ENCODE measurements around the gene PMS2. TPM values are rescaled to one million over a fixed set of nuclear protein-coding genes. Genes with fewer than 3 reads are reported as not detected.
"Not testable (repeated sequence)": the region's sequence is repeated elsewhere in the genome, so short reads cannot be mapped to it uniquely, and the experiment has no call there.

PMS2 gene
- total RNA-seq, 1 donor from 2014 or later: 20.3 TPM

DNA sequence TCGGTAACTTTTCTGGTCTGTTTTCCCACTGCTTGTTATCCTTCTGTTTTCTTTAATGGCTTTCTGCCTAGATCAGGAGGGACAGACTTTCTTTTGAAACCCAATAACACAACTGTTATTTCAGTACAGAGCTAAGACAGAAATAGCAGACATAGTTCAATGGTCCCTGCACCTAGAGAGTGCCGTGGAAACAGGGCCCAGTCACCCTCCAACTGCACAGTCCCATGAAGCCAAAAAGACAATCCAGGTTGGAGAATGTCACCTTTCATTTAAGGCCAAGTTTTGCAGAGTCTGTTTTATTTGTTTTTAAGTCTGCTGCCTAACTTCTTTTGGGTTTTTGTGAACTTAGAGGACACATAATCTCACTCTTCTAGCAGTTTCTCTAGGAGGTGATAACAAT is 2.7 kb upstream of the PMS2 start:
- Mint-ChIP-seq H3K9me3 (no peaks in the 10 kb centered on the region), H3K4me3 (peak overlapping the region; percentile 87), H3K27ac (ENCODE audit: unreplicated experiment) (no peak overlapping the region), H3K27me3 (ENCODE audit: low read depth) (no peaks in the 10 kb centered on the region), H3K36me3 (ENCODE audit: low read depth) (peaks cover 7% of the 10 kb centered on the region), H3K4me1 (peaks cover 21% of the 10 kb centered on the region)
- no peak for DNase-seq (ENCODE audit: low read depth, low spot score)
- TF ChIP-seq, protein P1, sequence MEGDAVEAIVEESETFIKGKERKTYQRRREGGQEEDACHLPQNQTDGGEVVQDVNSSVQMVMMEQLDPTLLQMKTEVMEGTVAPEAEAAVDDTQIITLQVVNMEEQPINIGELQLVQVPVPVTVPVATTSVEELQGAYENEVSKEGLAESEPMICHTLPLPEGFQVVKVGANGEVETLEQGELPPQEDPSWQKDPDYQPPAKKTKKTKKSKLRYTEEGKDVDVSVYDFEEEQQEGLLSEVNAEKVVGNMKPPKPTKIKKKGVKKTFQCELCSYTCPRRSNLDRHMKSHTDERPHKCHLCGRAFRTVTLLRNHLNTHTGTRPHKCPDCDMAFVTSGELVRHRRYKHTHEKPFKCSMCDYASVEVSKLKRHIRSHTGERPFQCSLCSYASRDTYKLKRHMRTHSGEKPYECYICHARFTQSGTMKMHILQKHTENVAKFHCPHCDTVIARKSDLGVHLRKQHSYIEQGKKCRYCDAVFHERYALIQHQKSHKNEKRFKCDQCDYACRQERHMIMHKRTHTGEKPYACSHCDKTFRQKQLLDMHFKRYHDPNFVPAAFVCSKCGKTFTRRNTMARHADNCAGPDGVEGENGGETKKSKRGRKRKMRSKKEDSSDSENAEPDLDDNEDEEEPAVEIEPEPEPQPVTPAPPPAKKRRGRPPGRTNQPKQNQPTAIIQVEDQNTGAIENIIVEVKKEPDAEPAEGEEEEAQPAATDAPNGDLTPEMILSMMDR (conservative IDR thresholded peaks at IDR 0.05): no peak

DNA sequence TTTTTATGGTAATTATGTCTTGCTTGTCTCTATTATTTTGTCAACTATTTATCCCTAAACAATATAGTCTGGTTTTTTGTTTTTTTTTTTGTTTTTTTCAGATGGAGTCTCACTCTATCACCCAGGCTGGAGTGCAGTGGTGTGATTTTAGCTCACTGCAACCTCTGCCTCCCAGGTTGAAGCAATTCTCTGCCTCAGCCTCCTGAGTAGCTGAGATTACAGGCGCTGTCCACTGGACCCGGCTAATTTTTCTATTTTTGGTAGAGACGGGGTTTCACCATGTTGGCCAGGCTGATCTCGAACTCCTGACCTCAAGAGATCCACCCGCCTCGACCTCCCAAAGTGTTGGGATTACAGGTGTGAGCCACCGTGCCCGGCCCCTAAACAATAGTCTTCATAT is 1.5 kb upstream of the PMS2 start:
- H3K27ac Mint-ChIP-seq (ENCODE audit: unreplicated experiment); H3K36me3 Mint-ChIP-seq (ENCODE audit: low read depth); H3K9me3 Mint-ChIP-seq; H3K27me3 Mint-ChIP-seq (ENCODE audit: low read depth); DNase-seq (ENCODE audit: low read depth, low spot score): not testable (repeated sequence)
- H3K4me3 Mint-ChIP-seq: peak overlapping the region; percentile 87
- peaks cover 21% of the 10 kb centered on the region for H3K4me1 Mint-ChIP-seq

DNA sequence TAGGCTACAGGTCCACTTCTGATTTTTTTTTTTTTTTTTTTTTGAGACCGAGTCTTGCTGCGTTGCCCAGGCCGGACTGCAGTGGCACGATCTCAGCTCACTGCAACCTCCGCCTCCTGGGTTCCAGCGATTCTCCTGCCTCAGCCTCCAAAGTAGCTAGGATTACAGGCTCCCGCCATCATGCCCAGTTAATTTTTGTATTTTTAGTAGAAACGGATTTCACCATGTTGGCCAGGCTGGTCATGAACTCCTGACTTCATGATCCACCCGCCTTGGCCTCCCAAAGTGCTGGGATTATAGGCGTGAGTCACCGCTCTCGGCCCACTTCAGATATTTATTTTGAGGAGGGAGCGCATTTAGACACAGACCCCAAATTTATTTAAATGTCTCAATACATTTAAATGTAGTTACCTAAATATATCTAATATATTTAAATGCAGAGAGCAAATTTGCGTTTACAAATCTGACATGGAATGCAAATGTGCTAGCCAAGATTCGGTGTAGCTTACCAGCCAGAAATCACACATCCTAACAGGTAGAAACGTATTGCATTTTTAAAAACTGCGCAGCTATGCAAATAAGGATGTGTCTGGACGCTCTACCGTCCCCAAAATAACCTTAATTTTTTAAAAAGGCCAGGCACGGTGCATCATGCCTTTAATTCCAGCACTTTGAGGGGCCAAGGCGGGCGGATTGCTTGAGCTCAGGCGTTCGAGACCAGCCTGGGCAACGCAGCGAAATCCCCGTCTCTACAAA is 836 bp downstream of the PMS2 start:
- not testable (repeated sequence) for H3K27ac Mint-ChIP-seq (ENCODE audit: unreplicated experiment); H3K9me3 Mint-ChIP-seq; H3K36me3 Mint-ChIP-seq (ENCODE audit: low read depth); DNase-seq (ENCODE audit: low read depth, low spot score); H3K27me3 Mint-ChIP-seq (ENCODE audit: low read depth)
- Mint-ChIP-seq H3K4me3 (peak overlapping the region; percentile 92), H3K4me1 (peaks cover 21% of the 10 kb centered on the region)

DNA sequence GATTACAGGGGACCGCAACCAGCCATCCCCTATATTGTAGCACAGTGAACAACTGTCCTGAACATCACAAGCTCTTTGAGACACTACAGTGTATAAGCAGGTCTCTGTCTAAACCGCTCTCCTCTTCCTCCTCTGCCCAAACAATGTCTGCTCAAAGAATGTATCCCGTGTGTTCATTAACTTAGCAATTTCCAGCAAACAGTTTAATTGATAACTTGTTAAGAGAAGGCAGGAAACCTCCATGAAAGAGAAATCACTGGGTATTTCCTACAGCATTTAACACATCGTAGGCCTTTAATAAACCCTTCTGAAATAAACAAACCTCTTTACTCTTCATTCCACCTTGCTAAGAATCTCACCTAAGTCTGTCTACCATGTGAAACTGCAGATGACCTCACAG is 1.5 kb downstream of the PMS2 start:
- no peak for DNase-seq (ENCODE audit: low read depth, low spot score)
- Mint-ChIP-seq H3K9me3 (no peaks in the 10 kb centered on the region), H3K4me1 (peaks cover 21% of the 10 kb centered on the region), H3K27ac (ENCODE audit: unreplicated experiment) (no peak overlapping the region), H3K4me3 (peak overlapping the region; percentile 65), H3K36me3 (ENCODE audit: low read depth) (no peaks in the 10 kb centered on the region), H3K27me3 (ENCODE audit: low read depth) (no peaks in the 10 kb centered on the region)
- TF ChIP-seq, protein P1 (conservative IDR thresholded peaks at IDR 0.05): no peak

DNA sequence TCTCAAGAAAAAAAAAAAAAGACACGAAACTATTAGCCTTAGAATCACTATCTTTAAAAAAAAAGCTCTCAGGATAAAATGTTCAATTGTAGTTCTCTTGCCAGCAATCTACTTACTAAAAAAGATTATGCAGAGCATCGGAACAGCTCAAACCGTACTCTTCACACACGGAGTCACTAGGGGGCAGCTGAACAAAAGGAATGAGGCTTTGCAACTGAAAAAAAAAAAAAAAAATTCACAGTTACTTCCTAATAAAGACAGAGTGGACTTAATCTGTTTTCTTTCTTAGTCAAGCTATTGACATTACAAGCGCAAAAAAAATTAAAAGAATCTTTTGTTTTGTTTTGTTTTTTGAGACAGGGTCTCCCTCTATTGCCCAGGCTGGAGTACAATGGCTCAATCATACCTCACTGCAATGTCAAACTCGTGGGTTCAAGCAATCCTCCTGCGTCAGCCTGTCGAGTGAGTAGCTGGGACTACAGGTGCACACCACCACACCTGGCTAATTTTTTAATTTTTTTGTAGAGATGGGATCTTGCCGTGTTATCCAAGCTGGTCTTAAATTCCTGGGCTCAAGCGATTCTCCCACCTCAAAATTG is 11.5 kb downstream of the PMS2 start:
- DNase-seq (ENCODE audit: low read depth, low spot score): no peak
- H3K4me1 Mint-ChIP-seq: no peaks in the 10 kb centered on the region
- TF ChIP-seq, protein P1 (conservative IDR thresholded peaks at IDR 0.05): peak; percentile 77
- H3K27ac Mint-ChIP-seq (ENCODE audit: unreplicated experiment): no peak overlapping the region
- H3K27me3 Mint-ChIP-seq (ENCODE audit: low read depth): no peaks in the 10 kb centered on the region
- no peaks in the 10 kb centered on the region for H3K9me3 Mint-ChIP-seq
- peaks cover 11% of the 10 kb centered on the region for H3K36me3 Mint-ChIP-seq (ENCODE audit: low read depth)
- H3K4me3 Mint-ChIP-seq: no peak overlapping the region

DNA sequence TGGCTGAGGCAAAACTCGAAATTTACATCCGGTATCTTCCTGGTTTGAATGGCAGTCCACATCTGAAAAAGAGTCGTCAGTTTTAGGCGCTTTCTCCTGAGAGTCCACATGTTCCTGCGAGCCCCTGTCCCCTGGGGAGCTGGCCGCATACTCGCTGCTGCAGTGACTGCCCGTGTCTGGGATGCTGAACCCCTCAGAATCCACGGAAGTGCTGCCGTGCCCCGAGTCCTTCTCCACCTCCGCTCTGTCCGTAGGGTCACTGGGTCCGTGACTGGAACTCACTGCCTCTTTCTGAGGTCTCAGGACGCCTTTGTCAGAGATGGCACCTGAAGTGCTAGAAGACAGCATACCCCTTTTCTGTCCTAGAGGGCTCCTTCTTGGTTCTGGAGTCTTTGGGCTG is 21.8 kb downstream of the PMS2 start:
- H3K27ac Mint-ChIP-seq (ENCODE audit: unreplicated experiment); H3K27me3 Mint-ChIP-seq (ENCODE audit: low read depth); DNase-seq (ENCODE audit: low read depth, low spot score); H3K9me3 Mint-ChIP-seq; H3K4me1 Mint-ChIP-seq; H3K4me3 Mint-ChIP-seq: not testable (repeated sequence)
- peaks cover 17% of the 10 kb centered on the region for H3K36me3 Mint-ChIP-seq (ENCODE audit: low read depth)

DNA sequence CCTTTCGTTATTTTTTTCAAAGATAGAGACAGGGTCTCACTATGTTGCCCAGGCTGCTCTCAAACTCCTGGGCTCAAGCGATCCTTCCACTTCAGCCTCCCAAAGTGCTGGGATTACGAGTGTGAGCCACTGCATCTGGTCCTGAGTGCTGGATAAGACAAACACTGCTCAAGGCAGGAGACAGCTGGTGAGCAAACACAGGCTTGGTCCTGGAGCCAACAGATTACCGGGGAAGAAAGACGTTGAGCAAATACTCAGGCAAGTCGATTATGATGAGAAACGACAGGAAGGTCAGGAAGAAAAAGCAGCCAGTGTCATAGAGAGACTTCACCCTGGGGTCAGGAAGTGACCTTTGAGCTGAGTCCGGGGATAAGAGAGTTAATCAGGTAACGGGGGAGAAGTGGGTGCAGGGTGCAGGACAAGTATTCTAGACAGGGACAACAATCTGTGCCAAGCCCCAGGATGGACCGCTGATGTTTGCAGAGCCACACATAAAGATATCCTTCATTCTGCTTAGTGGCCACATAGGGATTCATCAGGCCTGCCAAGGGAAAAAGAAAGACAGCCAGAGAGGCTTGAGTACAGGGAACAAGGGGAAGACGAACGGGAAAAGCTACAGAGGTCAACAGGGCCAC is 29.1 kb downstream of the PMS2 start:
- not testable (repeated sequence) for DNase-seq (ENCODE audit: low read depth, low spot score); H3K4me1 Mint-ChIP-seq; H3K27me3 Mint-ChIP-seq (ENCODE audit: low read depth); H3K27ac Mint-ChIP-seq (ENCODE audit: unreplicated experiment); H3K4me3 Mint-ChIP-seq; H3K9me3 Mint-ChIP-seq
- H3K36me3 Mint-ChIP-seq (ENCODE audit: low read depth): peaks cover 11% of the 10 kb centered on the region

DNA sequence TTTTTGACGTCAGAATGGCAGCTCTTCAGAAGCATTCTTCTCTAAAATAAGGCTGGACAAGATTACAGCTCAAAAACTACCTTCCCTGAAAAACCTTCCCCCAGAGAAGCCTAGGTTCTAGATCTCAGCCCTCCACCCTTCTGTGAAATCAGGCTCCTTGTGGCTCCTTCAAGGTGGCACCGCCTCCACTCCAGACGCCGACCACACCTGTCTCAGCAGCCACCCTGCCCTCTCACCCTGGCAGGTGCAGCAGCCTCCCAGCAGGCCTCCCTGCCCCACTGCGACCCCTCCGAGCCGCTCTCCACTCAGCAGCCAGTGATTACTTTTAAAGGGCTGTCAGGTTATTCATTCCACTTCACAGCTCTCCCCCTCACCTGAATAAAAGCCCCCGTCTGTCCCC is 35.3 kb downstream of the PMS2 start:
- H3K36me3 Mint-ChIP-seq (ENCODE audit: low read depth); H3K4me3 Mint-ChIP-seq; H3K4me1 Mint-ChIP-seq; H3K27ac Mint-ChIP-seq (ENCODE audit: unreplicated experiment); H3K9me3 Mint-ChIP-seq; H3K27me3 Mint-ChIP-seq (ENCODE audit: low read depth); DNase-seq (ENCODE audit: low read depth, low spot score): not testable (repeated sequence)

DNA sequence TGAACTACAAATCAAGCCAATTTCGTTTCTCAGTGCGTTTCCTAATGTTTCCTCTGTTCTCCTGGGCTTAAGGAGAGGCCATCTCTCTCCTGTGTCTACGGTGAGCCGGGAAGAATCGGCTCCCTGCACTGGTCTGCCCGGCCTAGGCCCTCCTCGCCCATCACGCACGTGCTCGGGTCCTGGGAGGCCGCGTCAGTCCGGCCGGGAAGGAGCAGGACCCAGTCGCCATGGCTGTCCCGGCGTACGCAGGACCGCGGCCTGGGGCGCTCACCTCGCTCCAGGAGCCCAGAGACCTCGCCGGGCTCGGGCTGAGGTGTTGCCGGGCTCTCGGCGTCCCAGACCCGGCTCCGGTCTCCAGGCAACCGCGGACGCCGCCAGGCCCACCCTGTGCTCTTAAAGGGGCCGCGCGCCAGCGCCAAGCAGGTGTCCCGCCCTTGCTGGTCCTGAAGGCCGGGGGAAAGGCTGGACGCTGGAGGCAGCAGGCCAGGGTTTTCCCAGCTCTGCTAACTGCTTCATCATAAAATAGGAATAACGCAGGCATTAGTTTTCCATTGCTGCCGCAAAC is 38.4 kb downstream of the PMS2 start, which contains the start of gene RSPH10B:
Gene RSPH10B (minus strand): TSS at position 343 of the 565 bp plus-strand sequence. CDS start 3,573 bp downstream, outside the sequence.
- not testable (repeated sequence) for H3K27ac Mint-ChIP-seq (ENCODE audit: unreplicated experiment); H3K4me3 Mint-ChIP-seq; DNase-seq (ENCODE audit: low read depth, low spot score); H3K9me3 Mint-ChIP-seq; H3K36me3 Mint-ChIP-seq (ENCODE audit: low read depth); H3K27me3 Mint-ChIP-seq (ENCODE audit: low read depth); H3K4me1 Mint-ChIP-seq

DNA sequence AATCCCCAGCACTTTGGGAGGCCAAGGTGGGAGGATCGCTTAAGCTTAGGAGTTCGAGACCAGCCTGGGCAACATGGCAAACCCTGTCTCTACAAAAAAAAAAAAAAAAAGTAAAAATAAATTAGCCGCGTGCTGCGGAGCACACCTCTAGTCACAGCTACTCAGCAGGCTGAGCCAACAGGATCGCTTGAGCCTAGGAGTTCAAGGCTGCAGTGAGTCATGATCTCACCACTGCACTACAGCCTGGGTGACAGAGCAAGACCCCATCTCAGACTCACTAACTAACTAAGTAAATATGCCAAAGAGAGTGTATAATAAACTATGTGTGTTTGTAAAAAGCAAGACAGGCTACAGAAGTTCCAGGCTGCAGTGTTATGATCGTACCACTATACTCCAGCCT is 45.0 kb downstream of the PMS2 start:
- not testable (repeated sequence) for H3K4me3 Mint-ChIP-seq; H3K27me3 Mint-ChIP-seq (ENCODE audit: low read depth); H3K9me3 Mint-ChIP-seq; H3K27ac Mint-ChIP-seq (ENCODE audit: unreplicated experiment); H3K36me3 Mint-ChIP-seq (ENCODE audit: low read depth); H3K4me1 Mint-ChIP-seq; DNase-seq (ENCODE audit: low read depth, low spot score)
